MM.1S (cell line): ENCODE results near the gene SCN4A.

ENCODE experiments used
- CTCF ChIP-seq: fragments of 300-600 bp; sonication (generic); IDR thresholded peaks from 2 replicates; pipeline ENCODE4 v1.5.1; 2016; ENCODE audit warnings: antibody characterized with exemption, low read length, mixed read lengths
- EZH2 ChIP-seq: fragments of 300-600 bp; sonication (generic); optimal IDR thresholded peaks from 2 replicates; pipeline ENCODE3; 2017; ENCODE audit warnings: low read depth, mild to moderate bottlenecking, antibody characterized with exemption, low read length, mixed read lengths

DNA sequence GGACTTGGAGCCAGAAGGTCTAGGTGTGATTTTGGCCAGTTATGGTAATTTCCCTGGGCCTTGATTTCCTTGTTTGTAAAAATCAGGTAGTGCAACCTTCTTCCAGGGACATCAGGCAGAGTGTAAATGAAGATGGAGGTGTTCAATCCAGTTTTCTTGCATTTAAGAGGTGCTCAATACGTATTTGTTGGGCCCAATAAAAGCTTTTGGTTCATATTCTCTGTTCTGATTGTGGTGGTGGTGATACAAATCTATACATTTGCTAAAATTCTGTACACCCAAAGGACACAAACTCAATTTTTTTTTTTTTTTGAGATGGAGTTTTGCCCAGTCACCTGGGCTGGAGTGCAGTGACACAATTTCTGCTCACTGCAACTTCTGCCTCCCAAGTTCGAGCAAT is 46.6 kb downstream of the SCN4A start:
- TF ChIP-seq CTCF, result no peak
- no peak for TF ChIP-seq EZH2
